Measurements from ENCODE around the gene OSM.

OSM gene

GRCh38 chr22:30297276-30297990 lies 30.8 kb upstream of the OSM start:
- no peak for DNase-seq (ENCODE audit: low spot score)
- H3K4me3 ChIP-seq, result no peak overlapping the region
- TF ChIP-seq CTCF (IDR thresholded peaks at IDR 0.05), result no peak
- no peak overlapping the region for H3K27ac ChIP-seq

- DNase-seq (ENCODE audit: low spot score), result no peak
- TF ChIP-seq CTCF (IDR thresholded peaks at IDR 0.05), result no peak
- H3K27ac ChIP-seq, result no peak overlapping the region
- H3K4me3 ChIP-seq, result no peak overlapping the region
Observed at GRCh38 chr22:30296833-30297232, 30.2 kb upstream of the OSM start.

- DNase-seq (ENCODE audit: low spot score), result no peak
- TF ChIP-seq CTCF (IDR thresholded peaks at IDR 0.05), result no peak
- H3K27ac ChIP-seq, result no peak overlapping the region
- no peak overlapping the region for H3K4me3 ChIP-seq
Observed at GRCh38 chr22:30296324-30296723, 29.7 kb upstream of the OSM start.

GRCh38 chr22:30295576-30295975 lies 28.9 kb upstream of the OSM start:
- H3K27ac ChIP-seq, result peak overlapping the region in 1 of 2 donors; percentile 19
- H3K4me3 ChIP-seq, result no peak overlapping the region
- DNase-seq (ENCODE audit: low spot score), result no peak
- no peak for TF ChIP-seq CTCF (IDR thresholded peaks at IDR 0.05)

- DNase-seq (ENCODE audit: low spot score), result no peak
- no peak for TF ChIP-seq CTCF (IDR thresholded peaks at IDR 0.05)
- Histone ChIP-seq H3K27ac (peak overlapping the region in 1 of 2 donors; percentile 19), H3K4me3 (no peak overlapping the region)
Observed at GRCh38 chr22:30294830-30295229, 28.2 kb upstream of the OSM start.

- H3K4me3 ChIP-seq, result no peak overlapping the region
- no peak overlapping the region for H3K27ac ChIP-seq
- TF ChIP-seq CTCF (IDR thresholded peaks at IDR 0.05), result no peak
- no peak for DNase-seq (ENCODE audit: low spot score)
Observed at GRCh38 chr22:30294066-30294465, 27.4 kb upstream of the OSM start.

- no peak for TF ChIP-seq CTCF (IDR thresholded peaks at IDR 0.05)
- no peak for DNase-seq (ENCODE audit: low spot score)
- peak overlapping the region in 1 of 2 donors; percentile 95 for H3K27ac ChIP-seq
Observed at GRCh38 chr22:30293026-30293425, 26.4 kb upstream of the OSM start.

More at GRCh38 chr22:30293026-30293425, 26.4 kb upstream of the OSM start:
- H3K4me3 ChIP-seq, result no peak overlapping the region

Measured in coronary artery (tissue), 2 donors.